Tibial artery (tissue), 4 donors: Measurements from ENCODE around the gene MTHFD1.

ENCODE experiments used
- DNase-seq, 2 donors: peaks; one replicate each; pipeline ENCODE4 v3.0.0-alpha.2; 2019
- H3K27ac ChIP-seq, 2 donors: fragments of 200-600 bp; sonication (generic) in 1 of 2; 1 replicate in 1 of 2; 2 replicates in 1 of 2; pipeline ENCODE4 v1.5.1; 2018 to 2019; ENCODE audit warnings: mild to moderate bottlenecking in 1 of 2
- H3K27me3 ChIP-seq, 2 donors: fragments of 200-600 bp; sonication (generic) in 1 of 2; one replicate each; pipeline versions ENCODE4 v1.5.1 to v1.6.0; 2016 to 2019
- H3K36me3 ChIP-seq, 3 donors: fragments of 200-600 bp; sonication (generic) in 2 of 3; one replicate each; pipeline ENCODE4 v1.5.1; 2016 to 2019; ENCODE audit warnings: mild to moderate bottlenecking in 2 of 3
- H3K4me1 ChIP-seq, 4 donors: fragments of 200-600 bp; sonication (generic) in 2 of 4; 1 replicate in 3 of 4; 2 replicates in 1 of 4; pipeline ENCODE4 v1.5.1; 2016 to 2019
- H3K4me3 ChIP-seq, 2 donors: fragments of 200-600 bp; sonication (generic) in 1 of 2; 1 replicate in 1 of 2; 2 replicates in 1 of 2; pipeline ENCODE4 v1.5.1; 2018 to 2019; ENCODE audit warnings: mild to moderate bottlenecking in 2 of 2
- H3K9me3 ChIP-seq, 3 donors: fragments of 200-600 bp; sonication (generic) in 1 of 3; one replicate each; pipeline ENCODE4 v1.5.1; 2016 to 2019
- intact Hi-C: fragments of 100-400 bp; cut with DNase I; formaldehyde crosslinking; loops from one replicate; pipeline ENCODE4 v1.15.0; 2023; ENCODE audit warnings: low total_unique reads
- TF ChIP-seq, protein P1 (sequence below), 2 experiments: fragments of 200-600 bp in 1 of 2; fragments of 450-650 bp in 1 of 2; IDR thresholded peaks; one replicate each; pipeline ENCODE4 v1.5.1; 2017 to 2019; ENCODE audit warnings: antibody characterized with exemption in 2 of 2, mild to moderate bottlenecking in 1 of 2, moderate library complexity in 1 of 2

Gene MTHFD1

GRCh38 chr14:64461221-64461620 lies 73.1 kb downstream of the MTHFD1 start:
- intact Hi-C loops = no loop called here
- Histone ChIP-seq H3K27me3 (no peaks in the 10 kb centered on the region), H3K4me1 (peaks cover 0 to 14% (median 6%) of the 10 kb centered on the region in 4 donors), H3K4me3 (no peak overlapping the region), H3K36me3 (peaks cover 0 to 30% (median 0%) of the 10 kb centered on the region in 3 donors), H3K27ac (no peak overlapping the region), H3K9me3 (no peaks in the 10 kb centered on the region)
- TF ChIP-seq, protein P1, sequence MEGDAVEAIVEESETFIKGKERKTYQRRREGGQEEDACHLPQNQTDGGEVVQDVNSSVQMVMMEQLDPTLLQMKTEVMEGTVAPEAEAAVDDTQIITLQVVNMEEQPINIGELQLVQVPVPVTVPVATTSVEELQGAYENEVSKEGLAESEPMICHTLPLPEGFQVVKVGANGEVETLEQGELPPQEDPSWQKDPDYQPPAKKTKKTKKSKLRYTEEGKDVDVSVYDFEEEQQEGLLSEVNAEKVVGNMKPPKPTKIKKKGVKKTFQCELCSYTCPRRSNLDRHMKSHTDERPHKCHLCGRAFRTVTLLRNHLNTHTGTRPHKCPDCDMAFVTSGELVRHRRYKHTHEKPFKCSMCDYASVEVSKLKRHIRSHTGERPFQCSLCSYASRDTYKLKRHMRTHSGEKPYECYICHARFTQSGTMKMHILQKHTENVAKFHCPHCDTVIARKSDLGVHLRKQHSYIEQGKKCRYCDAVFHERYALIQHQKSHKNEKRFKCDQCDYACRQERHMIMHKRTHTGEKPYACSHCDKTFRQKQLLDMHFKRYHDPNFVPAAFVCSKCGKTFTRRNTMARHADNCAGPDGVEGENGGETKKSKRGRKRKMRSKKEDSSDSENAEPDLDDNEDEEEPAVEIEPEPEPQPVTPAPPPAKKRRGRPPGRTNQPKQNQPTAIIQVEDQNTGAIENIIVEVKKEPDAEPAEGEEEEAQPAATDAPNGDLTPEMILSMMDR (IDR thresholded peaks at IDR 0.05) = no peak
- no peak for DNase-seq

GRCh38 chr14:64463195-64463594 lies 75.0 kb downstream of the MTHFD1 start:
- TF ChIP-seq, protein P1 (IDR thresholded peaks at IDR 0.05) = no peak
- no peaks in the 10 kb centered on the region for H3K9me3 ChIP-seq
- H3K36me3 ChIP-seq = peaks cover 0 to 21% (median 0%) of the 10 kb centered on the region in 3 donors
- no peak overlapping the region for H3K27ac ChIP-seq
- intact Hi-C loops = no loop called here
- H3K27me3 ChIP-seq = no peaks in the 10 kb centered on the region
- no peak for DNase-seq
- no peak overlapping the region for H3K4me3 ChIP-seq
- H3K4me1 ChIP-seq = peaks cover 0 to 16% (median 7%) of the 10 kb centered on the region in 4 donors

DNA sequence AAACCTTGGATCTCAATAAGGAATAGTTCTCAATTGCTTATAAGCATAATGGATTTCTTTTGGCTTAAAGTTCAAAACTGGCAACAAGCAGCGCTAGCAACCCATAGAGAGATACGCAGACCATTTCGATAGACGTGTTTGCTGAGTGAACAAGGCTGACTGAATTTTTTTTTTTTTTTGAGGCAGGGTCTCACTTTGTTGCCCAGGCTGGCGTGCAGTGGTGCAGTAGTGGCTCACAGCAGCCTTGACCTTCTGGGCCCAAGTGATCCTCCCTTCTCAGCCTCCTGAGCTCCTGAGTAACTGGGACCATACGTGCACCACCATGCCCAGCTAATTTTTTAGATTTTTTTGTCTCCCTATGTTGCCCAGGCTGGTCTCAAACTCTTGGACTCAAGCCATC lies 75.7 kb downstream of the MTHFD1 start:
- Histone ChIP-seq H3K36me3 (peaks cover 0 to 16% (median 0%) of the 10 kb centered on the region in 3 donors), H3K27ac (no peak overlapping the region), H3K27me3 (no peaks in the 10 kb centered on the region), H3K4me3 (no peak overlapping the region), H3K9me3 (no peaks in the 10 kb centered on the region), H3K4me1 (peaks cover 0 to 19% (median 7%) of the 10 kb centered on the region in 4 donors)
- DNase-seq = no peak
- TF ChIP-seq, protein P1 (IDR thresholded peaks at IDR 0.05) = no peak
- intact Hi-C loops = no loop called here

DNA sequence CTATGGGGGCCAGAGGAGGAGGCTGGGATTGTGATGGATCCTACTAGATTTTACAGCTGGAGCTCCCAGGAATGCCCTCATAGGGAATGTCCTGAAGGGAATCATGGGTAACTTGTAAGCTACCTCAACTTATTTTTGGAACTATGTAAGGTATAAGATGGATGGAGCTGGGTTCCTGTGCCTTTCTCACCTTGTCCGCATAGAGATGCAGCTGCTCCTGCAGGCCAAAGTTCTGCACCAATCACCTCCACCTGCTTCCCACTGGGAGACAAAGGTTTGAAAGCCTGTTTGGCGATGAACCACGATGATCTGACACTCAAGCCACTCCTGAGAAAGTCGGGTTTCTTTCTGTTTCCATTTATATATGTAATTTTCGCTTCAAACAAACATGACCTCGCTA lies 76.5 kb downstream of the MTHFD1 start:
- TF ChIP-seq, protein P1 (IDR thresholded peaks at IDR 0.05) = no peak
- no peaks in the 10 kb centered on the region for H3K27me3 ChIP-seq
- no peaks in the 10 kb centered on the region for H3K9me3 ChIP-seq
- intact Hi-C loops = no loop called here
- peak overlapping the region; percentile 78 to 79 for H3K27ac ChIP-seq
- DNase-seq = no peak
- H3K4me3 ChIP-seq = peak overlapping the region; percentile 64 to 69
- H3K36me3 ChIP-seq = peaks cover 0 to 11% (median 0%) of the 10 kb centered on the region in 3 donors
- H3K4me1 ChIP-seq = peaks cover 0 to 19% (median 7%) of the 10 kb centered on the region in 4 donors

DNA sequence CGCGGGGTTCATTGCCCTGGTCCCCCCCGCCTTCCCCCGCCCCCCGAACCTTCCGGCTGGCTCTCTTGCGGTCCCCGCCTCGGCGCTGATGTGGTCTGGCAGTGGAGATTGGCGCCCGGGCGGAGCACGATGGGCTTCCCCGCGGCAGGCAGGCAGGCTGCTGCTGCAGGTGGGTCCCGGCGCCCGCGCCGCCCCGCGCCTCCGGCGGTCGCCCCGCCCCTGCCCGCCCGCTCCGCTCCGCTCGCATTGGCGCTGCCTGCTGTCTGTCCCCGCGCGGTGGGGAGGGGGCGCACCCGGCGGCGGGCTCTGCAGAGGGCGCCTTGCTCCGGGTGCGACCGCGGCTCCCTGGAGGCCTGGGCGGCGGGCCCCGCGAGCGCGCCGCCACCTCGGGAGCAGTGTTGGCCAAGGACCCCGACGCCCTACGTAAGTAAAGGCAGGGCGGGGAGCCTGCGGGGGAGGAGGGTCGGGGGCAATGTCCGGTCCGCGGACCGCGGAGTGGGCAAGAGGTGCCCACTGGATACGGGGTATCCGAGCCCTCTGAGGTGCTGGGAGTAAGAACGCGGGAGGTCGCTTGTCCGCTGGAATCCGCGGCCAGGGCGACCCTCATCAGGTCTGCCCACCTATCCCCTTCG lies 77.2 kb downstream of the MTHFD1 start, which contains the start of gene AKAP5:
AKAP5 (plus strand) TSS at position 309 of the 632 bp plus-strand sequence. CDS start 2,896 bp downstream, outside the sequence.
- H3K9me3 ChIP-seq = no peaks in the 10 kb centered on the region
- H3K36me3 ChIP-seq = peaks cover 0 to 4% (median 0%) of the 10 kb centered on the region in 3 donors
- peak within 1 kb of the TSS; percentile 78 to 79 for H3K27ac ChIP-seq
- H3K4me3 ChIP-seq = peak within 1 kb of the TSS; percentile 64 to 69
- H3K27me3 ChIP-seq = no peaks in the 10 kb centered on the region
- intact Hi-C loops = no loop called here
- TF ChIP-seq, protein P1 (IDR thresholded peaks at IDR 0.05) = no peak
- peaks cover 0 to 19% (median 7%) of the 10 kb centered on the region in 4 donors for H3K4me1 ChIP-seq
- DNase-seq = peak; percentile 22 to 76
